ENCODE results near the gene THBS4.

- no peak for TF ChIP-seq CTCF (IDR thresholded peaks at IDR 0.05)
- peak in 1 of 2 experiments; percentile 84; a peak in 2 of 4 replicates for TF ChIP-seq EP300 (IDR thresholded peaks at IDR 0.05; ENCODE audit: borderline replicate concordance in 1 of 2, low read depth in 1 of 2, low read length in 1 of 2)
- TF ChIP-seq RCOR1 (IDR thresholded peaks at IDR 0.05; ENCODE audit: low read length) = peak; percentile 71; the same call in 1 of the 2 replicates
- no peak for TF ChIP-seq JUND (IDR thresholded peaks at IDR 0.05)
- no peak for TF ChIP-seq REST (IDR thresholded peaks at IDR 0.05; ENCODE audit: low read depth, low read length)
- no peak for TF ChIP-seq SIN3A (IDR thresholded peaks at IDR 0.05; ENCODE audit: borderline replicate concordance, low read depth, low read length)
- TF ChIP-seq, protein P1, sequence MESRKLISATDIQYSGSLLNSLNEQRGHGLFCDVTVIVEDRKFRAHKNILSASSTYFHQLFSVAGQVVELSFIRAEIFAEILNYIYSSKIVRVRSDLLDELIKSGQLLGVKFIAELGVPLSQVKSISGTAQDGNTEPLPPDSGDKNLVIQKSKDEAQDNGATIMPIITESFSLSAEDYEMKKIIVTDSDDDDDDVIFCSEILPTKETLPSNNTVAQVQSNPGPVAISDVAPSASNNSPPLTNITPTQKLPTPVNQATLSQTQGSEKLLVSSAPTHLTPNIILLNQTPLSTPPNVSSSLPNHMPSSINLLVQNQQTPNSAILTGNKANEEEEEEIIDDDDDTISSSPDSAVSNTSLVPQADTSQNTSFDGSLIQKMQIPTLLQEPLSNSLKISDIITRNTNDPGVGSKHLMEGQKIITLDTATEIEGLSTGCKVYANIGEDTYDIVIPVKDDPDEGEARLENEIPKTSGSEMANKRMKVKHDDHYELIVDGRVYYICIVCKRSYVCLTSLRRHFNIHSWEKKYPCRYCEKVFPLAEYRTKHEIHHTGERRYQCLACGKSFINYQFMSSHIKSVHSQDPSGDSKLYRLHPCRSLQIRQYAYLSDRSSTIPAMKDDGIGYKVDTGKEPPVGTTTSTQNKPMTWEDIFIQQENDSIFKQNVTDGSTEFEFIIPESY (IDR thresholded peaks at IDR 0.05; ENCODE audit: borderline replicate concordance, low read depth) = no peak
- no peak for TF ChIP-seq TEAD4 (IDR thresholded peaks at IDR 0.05; ENCODE audit: borderline replicate concordance, insufficient read depth)
- no peak for TF ChIP-seq YY1 (IDR thresholded peaks at IDR 0.05; ENCODE audit: low read depth)
- no peak for TF ChIP-seq MAX (IDR thresholded peaks at IDR 0.05; ENCODE audit: low read depth)
- TF ChIP-seq POLR2AphosphoS5 (IDR thresholded peaks at IDR 0.05; ENCODE audit: low read depth, low read length) = no peak
Observed at GRCh38 chr5:80109646-80110478, 74.7 kb downstream of the THBS4 start.

Measured in SK-N-SH (cell line).